ENCODE measurements around the gene KCTD16.

GRCh38 chr5:144202072-144202471, 31.4 kb downstream of the KCTD16 start:
- TF ChIP-seq, protein P1, sequence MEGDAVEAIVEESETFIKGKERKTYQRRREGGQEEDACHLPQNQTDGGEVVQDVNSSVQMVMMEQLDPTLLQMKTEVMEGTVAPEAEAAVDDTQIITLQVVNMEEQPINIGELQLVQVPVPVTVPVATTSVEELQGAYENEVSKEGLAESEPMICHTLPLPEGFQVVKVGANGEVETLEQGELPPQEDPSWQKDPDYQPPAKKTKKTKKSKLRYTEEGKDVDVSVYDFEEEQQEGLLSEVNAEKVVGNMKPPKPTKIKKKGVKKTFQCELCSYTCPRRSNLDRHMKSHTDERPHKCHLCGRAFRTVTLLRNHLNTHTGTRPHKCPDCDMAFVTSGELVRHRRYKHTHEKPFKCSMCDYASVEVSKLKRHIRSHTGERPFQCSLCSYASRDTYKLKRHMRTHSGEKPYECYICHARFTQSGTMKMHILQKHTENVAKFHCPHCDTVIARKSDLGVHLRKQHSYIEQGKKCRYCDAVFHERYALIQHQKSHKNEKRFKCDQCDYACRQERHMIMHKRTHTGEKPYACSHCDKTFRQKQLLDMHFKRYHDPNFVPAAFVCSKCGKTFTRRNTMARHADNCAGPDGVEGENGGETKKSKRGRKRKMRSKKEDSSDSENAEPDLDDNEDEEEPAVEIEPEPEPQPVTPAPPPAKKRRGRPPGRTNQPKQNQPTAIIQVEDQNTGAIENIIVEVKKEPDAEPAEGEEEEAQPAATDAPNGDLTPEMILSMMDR (IDR thresholded peaks at IDR 0.05): no peak
- TF ChIP-seq ZFX (IDR thresholded peaks at IDR 0.05; ENCODE audit: borderline replicate concordance): no peak
